GM20431 (cell line): ENCODE data around the gene NKX2-2.

ENCODE experiments used
- in situ Hi-C: fragments of 300-500 bp; cut with MseI, MboI; formaldehyde crosslinking; loops from one replicate; pipeline ENCODE4 v1.15.0; 2020; ENCODE audit warnings: low sequenced_read_pairs; ENCODE audit not compliant: unreplicated experiment

NKX2-2 gene

GRCh38 chr20:21523281-21523868 lies 9.5 kb upstream of the NKX2-2 start:
- in situ Hi-C loops = loop anchor here (10.0 to 25.0 kb wide), 2 partner anchors 51 to 486 kb away; no protein-coding TSS in a partner anchor

GRCh38 chr20:21522481-21523280 lies 8.8 kb upstream of the NKX2-2 start:
- in situ Hi-C loops = loop anchor here (10.0 to 25.0 kb wide), 2 partner anchors 52 to 485 kb away; no protein-coding TSS in a partner anchor

- in situ Hi-C loops = loop anchor here (10.0 to 25.0 kb wide), 2 partner anchors 53 to 485 kb away; no protein-coding TSS in a partner anchor
These were observed 8.0 kb upstream of the NKX2-2 start for GRCh38 chr20:21521596-21522480.

- in situ Hi-C loops = loop anchor here (10.0 to 25.0 kb wide), 2 partner anchors 54 to 484 kb away; no protein-coding TSS in a partner anchor
These were observed 7.1 kb upstream of the NKX2-2 start for GRCh38 chr20:21520702-21521595.

- in situ Hi-C loops = loop anchor here (25.0 kb wide), 1 partner anchor 482 kb away; no protein-coding TSS in a partner anchor
These were observed 5.3 kb upstream of the NKX2-2 start for GRCh38 chr20:21519136-21519584.

- in situ Hi-C loops = loop anchor here (25.0 kb wide), 1 partner anchor 481 kb away; no protein-coding TSS in a partner anchor
These were observed 4.6 kb upstream of the NKX2-2 start for GRCh38 chr20:21518292-21518991.

- in situ Hi-C loops = loop anchor here (25.0 kb wide), 1 partner anchor 480 kb away; no protein-coding TSS in a partner anchor
These were observed 3.9 kb upstream of the NKX2-2 start for GRCh38 chr20:21517566-21518277.

- in situ Hi-C loops = loop anchor here (25.0 kb wide), 1 partner anchor 480 kb away; no protein-coding TSS in a partner anchor
These were observed 3.1 kb upstream of the NKX2-2 start for GRCh38 chr20:21516861-21517565.

GRCh38 chr20:21516180-21516567 lies 2.3 kb upstream of the NKX2-2 start:
- in situ Hi-C loops = loop anchor here (25.0 kb wide), 1 partner anchor 479 kb away; no protein-coding TSS in a partner anchor

- in situ Hi-C loops = loop anchor here (25.0 kb wide), 1 partner anchor 478 kb away; no protein-coding TSS in a partner anchor
These were observed 1.7 kb upstream of the NKX2-2 start for GRCh38 chr20:21515300-21516179.

GRCh38 chr20:21514553-21515251 lies 838 bp upstream of the NKX2-2 start:
- in situ Hi-C loops = loop anchor here (25.0 kb wide), 1 partner anchor 477 kb away; no protein-coding TSS in a partner anchor

- in situ Hi-C loops = loop anchor here (25.0 kb wide), 1 partner anchor 476 kb away; no protein-coding TSS in a partner anchor
These were observed 642 bp downstream of the NKX2-2 start for GRCh38 chr20:21513181-21513663.

GRCh38 chr20:21512634-21513180 lies 1.2 kb downstream of the NKX2-2 start:
- in situ Hi-C loops = loop anchor here (25.0 kb wide), 1 partner anchor 475 kb away; no protein-coding TSS in a partner anchor

GRCh38 chr20:21511850-21512633 lies 1.8 kb downstream of the NKX2-2 start:
- in situ Hi-C loops = loop anchor here (25.0 kb wide), 1 partner anchor 475 kb away; no protein-coding TSS in a partner anchor
